Esophagus squamous epithelium (tissue), 4 donors: ENCODE data around the gene GTPBP1.

Source experiments
- POLR2A ChIP-seq, 4 donors: fragments of 450-650 bp; IDR thresholded peaks; one replicate each; pipeline ENCODE4 v1.6.1; 2017; ENCODE audit warnings: antibody characterized with exemption in 4 of 4, mild to moderate bottlenecking in 4 of 4, moderate library complexity in 3 of 4
- TF ChIP-seq, protein P1 (sequence below), 6 experiments: fragments of 450-650 bp in 4 of 6; fragments of 200-600 bp in 2 of 6; sonication (generic) in 2 of 6; IDR thresholded peaks; one replicate each; pipeline ENCODE4 v1.5.1; 2016 to 2019; ENCODE audit warnings: antibody characterized with exemption in 6 of 6, mild to moderate bottlenecking in 4 of 6, moderate library complexity in 4 of 6

DNA sequence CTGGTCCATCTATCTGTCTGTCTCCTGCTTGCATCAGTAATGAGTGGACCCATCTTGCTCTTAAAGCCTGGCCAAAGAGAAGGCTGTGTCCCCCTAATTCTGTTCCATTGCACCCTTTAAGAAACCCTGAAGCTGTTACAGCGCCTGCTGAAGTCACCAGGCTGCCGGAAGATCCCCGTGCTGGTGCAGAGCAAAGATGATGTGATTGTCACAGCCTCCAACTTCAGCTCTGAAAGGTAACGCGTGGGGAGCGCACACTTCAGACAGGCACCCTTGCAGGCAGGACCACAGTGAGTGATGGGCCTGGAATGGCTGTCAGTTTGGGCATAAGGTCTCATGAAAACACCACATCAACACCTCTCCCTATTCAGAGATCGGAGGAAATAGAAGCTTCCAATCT is 18.4 kb downstream of the GTPBP1 start:
- TF ChIP-seq, protein P1, sequence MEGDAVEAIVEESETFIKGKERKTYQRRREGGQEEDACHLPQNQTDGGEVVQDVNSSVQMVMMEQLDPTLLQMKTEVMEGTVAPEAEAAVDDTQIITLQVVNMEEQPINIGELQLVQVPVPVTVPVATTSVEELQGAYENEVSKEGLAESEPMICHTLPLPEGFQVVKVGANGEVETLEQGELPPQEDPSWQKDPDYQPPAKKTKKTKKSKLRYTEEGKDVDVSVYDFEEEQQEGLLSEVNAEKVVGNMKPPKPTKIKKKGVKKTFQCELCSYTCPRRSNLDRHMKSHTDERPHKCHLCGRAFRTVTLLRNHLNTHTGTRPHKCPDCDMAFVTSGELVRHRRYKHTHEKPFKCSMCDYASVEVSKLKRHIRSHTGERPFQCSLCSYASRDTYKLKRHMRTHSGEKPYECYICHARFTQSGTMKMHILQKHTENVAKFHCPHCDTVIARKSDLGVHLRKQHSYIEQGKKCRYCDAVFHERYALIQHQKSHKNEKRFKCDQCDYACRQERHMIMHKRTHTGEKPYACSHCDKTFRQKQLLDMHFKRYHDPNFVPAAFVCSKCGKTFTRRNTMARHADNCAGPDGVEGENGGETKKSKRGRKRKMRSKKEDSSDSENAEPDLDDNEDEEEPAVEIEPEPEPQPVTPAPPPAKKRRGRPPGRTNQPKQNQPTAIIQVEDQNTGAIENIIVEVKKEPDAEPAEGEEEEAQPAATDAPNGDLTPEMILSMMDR (IDR thresholded peaks at IDR 0.05) = no peak
- no peak for TF ChIP-seq POLR2A (IDR thresholded peaks at IDR 0.05)
